LNCAP (cell line): ENCODE measurements around the gene GLYATL1B.

ENCODE experiments used
- CTCF ChIP-seq: fragments of 450-650 bp; IDR thresholded peaks from 2 replicates; pipeline ENCODE4 v1.5.1; 2017; ENCODE audit warnings: mild to moderate bottlenecking

Gene GLYATL1B

GRCh38 chr11:59138643-59139042 is 52.5 kb downstream of the GLYATL1B start:
- no peak for TF ChIP-seq CTCF

- no peak for TF ChIP-seq CTCF
Measured at GRCh38 chr11:59141191-59141590, 55.1 kb downstream of the GLYATL1B start.

- no peak for TF ChIP-seq CTCF
Measured at GRCh38 chr11:59141673-59142460, 55.8 kb downstream of the GLYATL1B start.

GRCh38 chr11:59142530-59143507 is 56.7 kb downstream of the GLYATL1B start, which contains the start of gene FAM111A:
Gene FAM111A (plus strand): TSS chr11:59142856. CDS start chr11:59148873, 6,017 bp downstream.
- peak; percentile 46 for TF ChIP-seq CTCF

GRCh38 chr11:59144096-59144495 is 58.0 kb downstream of the GLYATL1B start:
- no peak for TF ChIP-seq CTCF
